PC-9 (cell line): ENCODE results near the gene UPK1A. TPM values are rescaled to one million over a fixed set of nuclear protein-coding genes. Genes with fewer than 3 reads are reported as not detected.
"Not testable (repeated sequence)": the region's sequence is repeated elsewhere in the genome, so short reads cannot be mapped to it uniquely, and the experiment has no call there.

Source experiments
- BruUV-seq: library from RNA; stranded (reverse); fragments of 400-500 nt; replicated peaks from 2 replicates; lab custom pipeline; 2021; lab: Mats Ljungman, UMichigan
- CTCF ChIA-PET: fragments of 300-600 bp; sonication (Branson Sonifier 250); formaldehyde crosslinking; loops from one replicate; lab custom pipeline; 2022; ENCODE audit warnings: antibody characterized with exemption; lab: Charles Lee
- POLR2A ChIA-PET: fragments of 300-600 bp; sonication (Branson Sonifier 250); formaldehyde crosslinking; loops from one replicate; lab custom pipeline; 2022; ENCODE audit warnings: antibody characterized with exemption; ENCODE audit not compliant: unreplicated experiment; lab: Charles Lee
- DNase-seq, 2 experiments: peaks; one replicate each; pipeline versions ENCODE4 v3.0.0 to v3.0.0-alpha.2; 2015 to 2022; ENCODE audit warnings: mixed read lengths in 1 of 2
- H2AFZ ChIP-seq: fragments of 200-600 bp; sonication (generic); 2 replicates; pipeline ENCODE4 v1.8.1; 2017; ENCODE audit warnings: antibody characterized with exemption
- H3F3A ChIP-seq: fragments of 200-600 bp; sonication (generic); 2 replicates; pipeline ENCODE4 v1.8.1; 2017; ENCODE audit warnings: antibody characterized with exemption, mild to moderate bottlenecking, low read depth; ENCODE audit not compliant: insufficient read depth
- H3K27ac ChIP-seq: fragments of 200-600 bp; sonication (generic); 2 replicates; pipeline ENCODE4 v1.6.1; 2016; ENCODE audit warnings: mixed run types
- H3K27me3 ChIP-seq: fragments of 200-600 bp; sonication (generic); 2 replicates; pipeline ENCODE4 v1.6.1; 2016; ENCODE audit warnings: low read depth, mixed run types; ENCODE audit not compliant: insufficient read depth
- H3K36me3 ChIP-seq: fragments of 200-600 bp; sonication (generic); 2 replicates; pipeline ENCODE4 v1.6.1; 2016; ENCODE audit warnings: low read depth, mixed run types
- H3K4me1 ChIP-seq: fragments of 200-600 bp; sonication (generic); replicated peaks from 2 replicates; pipeline ENCODE4 v1.6.1; 2016; ENCODE audit warnings: mixed run types; ENCODE audit not compliant: insufficient read depth
- H3K4me2 ChIP-seq: fragments of 200-600 bp; sonication (generic); 2 replicates; pipeline ENCODE4 v1.6.1; 2017; ENCODE audit warnings: mixed run types
- H3K4me3 ChIP-seq: fragments of 200-600 bp; sonication (generic); 2 replicates; pipeline ENCODE4 v1.6.1; 2016; ENCODE audit warnings: mixed run types
- H3K79me2 ChIP-seq: fragments of 200-600 bp; sonication (generic); 2 replicates; pipeline ENCODE4 v1.6.1; 2017; ENCODE audit warnings: low read depth, mixed run types
- H3K9me2 ChIP-seq: fragments of 200-600 bp; sonication (generic); 2 replicates; pipeline ENCODE4 v1.8.1; 2017; ENCODE audit warnings: mild to moderate bottlenecking; ENCODE audit not compliant: insufficient read depth
- H3K9me3 ChIP-seq: fragments of 200-600 bp; sonication (generic); 2 replicates; pipeline ENCODE4 v1.8.1; 2016; ENCODE audit warnings: low read depth; ENCODE audit not compliant: insufficient read depth
- H4K20me1 ChIP-seq: fragments of 200-600 bp; sonication (generic); 2 replicates; pipeline ENCODE4 v1.8.1; 2017; ENCODE audit not compliant: insufficient read depth
- CTCF ChIP-seq: fragments of 200-600 bp; sonication (generic); conservative IDR thresholded peaks from 2 replicates; pipeline ENCODE4 v1.6.1; 2017; ENCODE audit warnings: mixed run types, antibody characterized with exemption, mild to moderate bottlenecking, moderate library complexity
- EZH2 ChIP-seq: fragments of 200-600 bp; sonication (generic); IDR thresholded peaks from 2 replicates; pipeline ENCODE4 v1.8.0; 2017; ENCODE audit warnings: antibody characterized with exemption, low read depth
- intact Hi-C: fragments of 100-400 bp; cut with micrococcal nuclease; formaldehyde crosslinking; loops from one replicate; pipeline ENCODE4 v1.10.0; 2022; ENCODE audit not compliant: unreplicated experiment
- total RNA-seq: library from RNA; stranded (reverse); gene quantifications from 2 replicates; pipeline ENCODE4 v1.2.3, GENCODE V29; 2021

The UPK1A gene
- total RNA-seq, 1 experiment from 2014 or later: 1.6 TPM

GRCh38 chr19:35648017-35648961 lies 18.0 kb upstream of the UPK1A start, which contains the start of gene COX6B1:
Gene COX6B1, plus strand, starts transcription at chr19:35648323. Its CDS starts 2,921 bp downstream, at chr19:35651244.
- ChIA-PET POLR2A (interaction anchor here (0.5 to 0.7 kb wide), 7 partner anchors 11 to 336 kb away, joined by 4 to 18 read pairs (median 7); partner anchors contain the start of gene ATP4A), CTCF (interaction anchor here (0.5 to 1.1 kb wide), 4 partner anchors 10 to 1582 kb away, joined by 3 to 5 read pairs (median 3); no protein-coding TSS in a partner anchor)
- H3K36me3 ChIP-seq: peaks cover 4% of the 10 kb centered on the region; the same call in 1 of the 2 replicates
- H4K20me1 ChIP-seq: no peaks in the 10 kb centered on the region; the same call in 1 of the 2 replicates
- H3K4me1 ChIP-seq: peaks cover 11% of the 10 kb centered on the region; the same call in 1 of the 2 replicates
- BruUV-seq: TSS peak; percentile 63
- peak; percentile 91 to 96 for DNase-seq
- no peaks in the 10 kb centered on the region for H3K27me3 ChIP-seq
- intact Hi-C loops: loop anchor here (1.0 to 2.0 kb wide), 2 partner anchors 45 to 69 kb away; no protein-coding TSS in a partner anchor
- no peaks in the 10 kb centered on the region for H3K9me3 ChIP-seq
- peak within 1 kb of the TSS; percentile 78 for H3K4me3 ChIP-seq
- H2AFZ ChIP-seq: peak within 1 kb of the TSS; percentile 70
- H3K9me2 ChIP-seq: no peaks in the 10 kb centered on the region
- TF ChIP-seq EZH2 (no peak), CTCF (no peak)
- peaks cover 29% of the 10 kb centered on the region for H3K79me2 ChIP-seq
- peaks cover 15% of the 10 kb centered on the region; the same call in 1 of the 2 replicates for H3F3A ChIP-seq
- H3K27ac ChIP-seq: peak within 1 kb of the TSS; percentile 2; the same call in 1 of the 2 replicates
- peak within 1 kb of the TSS; percentile 94 for H3K4me2 ChIP-seq

- Histone ChIP-seq H3K4me1 (peaks cover 11% of the 10 kb centered on the region; the same call in 1 of the 2 replicates), H3K27ac (no peak overlapping the region), H3K27me3 (no peaks in the 10 kb centered on the region), H3K79me2 (peaks cover 29% of the 10 kb centered on the region), H3K9me3 (no peaks in the 10 kb centered on the region), H3K36me3 (peaks cover 10% of the 10 kb centered on the region; the same call in 1 of the 2 replicates), H2AFZ (no peak overlapping the region), H3F3A (peaks cover 4% of the 10 kb centered on the region; the same call in 1 of the 2 replicates), H3K4me3 (no peak overlapping the region), H4K20me1 (peaks cover 3% of the 10 kb centered on the region; the same call in 1 of the 2 replicates), H3K9me2 (no peaks in the 10 kb centered on the region), H3K4me2 (no peak overlapping the region)
- no TSS peak for BruUV-seq
- ChIA-PET CTCF (interaction anchor here (0.6 kb wide), 1 partner anchor 32 kb away, joined by 10 read pairs; no protein-coding TSS in a partner anchor), POLR2A (no interaction called here)
- TF ChIP-seq EZH2 (no peak), CTCF (no peak)
- intact Hi-C loops: no loop called here
- no peak for DNase-seq
Measured at GRCh38 chr19:35650581-35650980, 15.7 kb upstream of the UPK1A start.

- peaks cover 23% of the 10 kb centered on the region for H3K36me3 ChIP-seq
- H3K27me3 ChIP-seq, intact Hi-C loops, H3K4me2 ChIP-seq, H3K9me2 ChIP-seq, CTCF ChIA-PET, BruUV-seq, H3K9me3 ChIP-seq, H4K20me1 ChIP-seq, H3K27ac ChIP-seq, DNase-seq, H3K4me3 ChIP-seq, H2AFZ ChIP-seq, H3K4me1 ChIP-seq: not testable (repeated sequence)
- POLR2A ChIA-PET: interaction anchor here (0.6 kb wide), 1 partner anchor 251 kb away, joined by 7 read pairs; no protein-coding TSS in a partner anchor
- peaks cover 12% of the 10 kb centered on the region for H3K79me2 ChIP-seq
- peaks cover 11% of the 10 kb centered on the region; the same call in 1 of the 2 replicates for H3F3A ChIP-seq
Measured at GRCh38 chr19:35654828-35655227, 11.5 kb upstream of the UPK1A start.
